ENCODE data around the gene GALNT2. TPM values are rescaled to one million over a fixed set of nuclear protein-coding genes. Genes with fewer than 3 reads are reported as not detected.

Gene GALNT2
- total and polyA plus RNA-seq, 4 donors: 47.5 to 182 (median 114) TPM

DNA sequence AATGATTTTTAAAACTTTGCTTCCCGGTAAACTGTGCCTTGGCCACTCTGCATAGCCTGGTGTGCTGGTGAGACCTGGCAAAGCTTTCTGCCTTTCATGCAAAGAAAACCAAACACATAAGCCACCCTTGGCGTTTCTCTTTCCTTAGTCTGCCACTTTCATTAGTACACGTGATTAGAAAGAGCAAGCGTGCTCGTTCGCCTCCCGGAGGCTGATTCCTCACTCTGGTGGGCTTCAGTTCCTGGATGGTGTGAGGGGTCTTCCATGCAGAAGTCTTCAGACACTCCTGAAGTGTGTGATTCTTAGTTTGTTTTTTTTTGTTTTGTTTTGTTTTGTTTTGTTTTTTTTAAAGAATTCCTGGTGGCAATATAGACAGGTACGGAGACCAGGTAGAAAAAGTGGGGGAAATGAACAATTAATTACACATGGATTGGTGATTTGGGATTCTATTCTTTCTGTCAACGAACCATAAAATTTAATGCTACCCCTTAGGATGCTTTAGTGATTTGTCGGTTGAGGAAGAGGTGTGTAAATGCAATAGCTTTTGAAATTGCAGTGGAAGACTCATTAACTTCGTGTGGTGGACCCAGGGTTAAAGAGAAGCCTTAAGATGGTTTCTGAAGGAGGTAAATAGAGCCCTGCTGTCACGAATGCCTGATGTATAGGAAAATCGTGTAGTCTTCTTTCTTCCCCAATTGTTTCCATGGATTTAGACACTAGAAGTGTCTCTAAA lies 2.1 kb downstream of the GALNT2 start:
- Histone ChIP-seq H3K9me3 (ENCODE audit: control insufficient read depth in 4 of 4, low read length in 3 of 4) (no peaks in the 10 kb centered on the region), H3K4me3 (ENCODE audit: low read depth in 1 of 3, low read length in 3 of 3) (peak overlapping the region; percentile 82 to 99 (median 94)), H3K27me3 (ENCODE audit: control insufficient read depth in 4 of 4, insufficient read depth in 4 of 4, low read length in 3 of 4) (no peaks in the 10 kb centered on the region), H3K36me3 (ENCODE audit: control insufficient read depth in 4 of 4, insufficient read depth in 3 of 4, low read depth in 1 of 4, low read length in 3 of 4) (no peaks in the 10 kb centered on the region), H3K27ac (ENCODE audit: low read depth in 1 of 2, low read length in 2 of 2) (peak overlapping the region; percentile 93 to 97), H3K4me1 (ENCODE audit: control insufficient read depth in 4 of 4, insufficient read depth in 4 of 4, low read length in 3 of 4) (peaks cover 6 to 60% (median 16%) of the 10 kb centered on the region in 4 donors), H3K9ac (ENCODE audit: low read depth in 1 of 2, low read length in 2 of 2) (peak overlapping the region; percentile 86 to 96)
- TF ChIP-seq SP1 (IDR thresholded peaks at IDR 0.05) (no peak), YY1 (IDR thresholded peaks at IDR 0.05) (peak; percentile 40), RAD21 (IDR thresholded peaks at IDR 0.05) (peak; percentile 35 to 47), EGR1 (IDR thresholded peaks at IDR 0.05; ENCODE audit: low read depth in 2 of 2) (no peak), TAF1 (conservative IDR thresholded peaks at IDR 0.05) (no peak), FOXA1 (IDR thresholded peaks at IDR 0.05) (no peak), HNF4A (conservative IDR thresholded peaks at IDR 0.05) (no peak), GABPA (IDR thresholded peaks at IDR 0.05 in 1 of 2, conservative IDR thresholded peaks at IDR 0.05 in 1 of 2) (no peak), HNF4G (IDR thresholded peaks at IDR 0.05) (no peak), ZBTB33 (IDR thresholded peaks at IDR 0.05) (no peak), RXRA (IDR thresholded peaks at IDR 0.05) (peak in 1 of 2 donors; percentile 8), NR2F2 (IDR thresholded peaks at IDR 0.05) (no peak), FOXA2 (IDR thresholded peaks at IDR 0.05) (no peak), JUND (IDR thresholded peaks at IDR 0.05) (no peak)
- TF ChIP-seq, protein P1, sequence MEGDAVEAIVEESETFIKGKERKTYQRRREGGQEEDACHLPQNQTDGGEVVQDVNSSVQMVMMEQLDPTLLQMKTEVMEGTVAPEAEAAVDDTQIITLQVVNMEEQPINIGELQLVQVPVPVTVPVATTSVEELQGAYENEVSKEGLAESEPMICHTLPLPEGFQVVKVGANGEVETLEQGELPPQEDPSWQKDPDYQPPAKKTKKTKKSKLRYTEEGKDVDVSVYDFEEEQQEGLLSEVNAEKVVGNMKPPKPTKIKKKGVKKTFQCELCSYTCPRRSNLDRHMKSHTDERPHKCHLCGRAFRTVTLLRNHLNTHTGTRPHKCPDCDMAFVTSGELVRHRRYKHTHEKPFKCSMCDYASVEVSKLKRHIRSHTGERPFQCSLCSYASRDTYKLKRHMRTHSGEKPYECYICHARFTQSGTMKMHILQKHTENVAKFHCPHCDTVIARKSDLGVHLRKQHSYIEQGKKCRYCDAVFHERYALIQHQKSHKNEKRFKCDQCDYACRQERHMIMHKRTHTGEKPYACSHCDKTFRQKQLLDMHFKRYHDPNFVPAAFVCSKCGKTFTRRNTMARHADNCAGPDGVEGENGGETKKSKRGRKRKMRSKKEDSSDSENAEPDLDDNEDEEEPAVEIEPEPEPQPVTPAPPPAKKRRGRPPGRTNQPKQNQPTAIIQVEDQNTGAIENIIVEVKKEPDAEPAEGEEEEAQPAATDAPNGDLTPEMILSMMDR (IDR thresholded peaks at IDR 0.05; ENCODE audit: low read depth, low read length, missing input control): no peak
- TF ChIP-seq, protein P2, sequence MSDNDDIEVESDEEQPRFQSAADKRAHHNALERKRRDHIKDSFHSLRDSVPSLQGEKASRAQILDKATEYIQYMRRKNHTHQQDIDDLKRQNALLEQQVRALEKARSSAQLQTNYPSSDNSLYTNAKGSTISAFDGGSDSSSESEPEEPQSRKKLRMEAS (IDR thresholded peaks at IDR 0.05): peak; percentile 20
- TF ChIP-seq, protein P3, sequence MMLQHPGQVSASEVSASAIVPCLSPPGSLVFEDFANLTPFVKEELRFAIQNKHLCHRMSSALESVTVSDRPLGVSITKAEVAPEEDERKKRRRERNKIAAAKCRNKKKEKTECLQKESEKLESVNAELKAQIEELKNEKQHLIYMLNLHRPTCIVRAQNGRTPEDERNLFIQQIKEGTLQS (IDR thresholded peaks at IDR 0.05): no peak
- TF ChIP-seq, protein P4, sequence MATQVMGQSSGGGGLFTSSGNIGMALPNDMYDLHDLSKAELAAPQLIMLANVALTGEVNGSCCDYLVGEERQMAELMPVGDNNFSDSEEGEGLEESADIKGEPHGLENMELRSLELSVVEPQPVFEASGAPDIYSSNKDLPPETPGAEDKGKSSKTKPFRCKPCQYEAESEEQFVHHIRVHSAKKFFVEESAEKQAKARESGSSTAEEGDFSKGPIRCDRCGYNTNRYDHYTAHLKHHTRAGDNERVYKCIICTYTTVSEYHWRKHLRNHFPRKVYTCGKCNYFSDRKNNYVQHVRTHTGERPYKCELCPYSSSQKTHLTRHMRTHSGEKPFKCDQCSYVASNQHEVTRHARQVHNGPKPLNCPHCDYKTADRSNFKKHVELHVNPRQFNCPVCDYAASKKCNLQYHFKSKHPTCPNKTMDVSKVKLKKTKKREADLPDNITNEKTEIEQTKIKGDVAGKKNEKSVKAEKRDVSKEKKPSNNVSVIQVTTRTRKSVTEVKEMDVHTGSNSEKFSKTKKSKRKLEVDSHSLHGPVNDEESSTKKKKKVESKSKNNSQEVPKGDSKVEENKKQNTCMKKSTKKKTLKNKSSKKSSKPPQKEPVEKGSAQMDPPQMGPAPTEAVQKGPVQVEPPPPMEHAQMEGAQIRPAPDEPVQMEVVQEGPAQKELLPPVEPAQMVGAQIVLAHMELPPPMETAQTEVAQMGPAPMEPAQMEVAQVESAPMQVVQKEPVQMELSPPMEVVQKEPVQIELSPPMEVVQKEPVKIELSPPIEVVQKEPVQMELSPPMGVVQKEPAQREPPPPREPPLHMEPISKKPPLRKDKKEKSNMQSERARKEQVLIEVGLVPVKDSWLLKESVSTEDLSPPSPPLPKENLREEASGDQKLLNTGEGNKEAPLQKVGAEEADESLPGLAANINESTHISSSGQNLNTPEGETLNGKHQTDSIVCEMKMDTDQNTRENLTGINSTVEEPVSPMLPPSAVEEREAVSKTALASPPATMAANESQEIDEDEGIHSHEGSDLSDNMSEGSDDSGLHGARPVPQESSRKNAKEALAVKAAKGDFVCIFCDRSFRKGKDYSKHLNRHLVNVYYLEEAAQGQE (IDR thresholded peaks at IDR 0.05): no peak
- WGBS: 34% methylated on average over 13 of the region's 13 CpGs
- no peak for DNase-seq (ENCODE audit: low spot score)
